Nephron (organoid): ENCODE measurements around the gene AGAP1.
A peak's percentile ranks its signal among the peaks of the same experiment; 100 is the strongest.

Source experiments
- H3K27ac Mint-ChIP-seq, 3 experiments: 2 replicates each; pipeline ENCODE4 v1.8.0; 2020; ENCODE audit warnings: mixed read lengths in 3 of 3, mild to moderate bottlenecking in 2 of 3, moderate library complexity in 1 of 3
- H3K27me3 Mint-ChIP-seq: 2 replicates; pipeline ENCODE4 v1.8.0; 2021; ENCODE audit warnings: low read depth, mild to moderate bottlenecking, moderate library complexity, mixed read lengths
- H3K36me3 Mint-ChIP-seq: 2 replicates; pipeline ENCODE4 v1.8.0; 2020; ENCODE audit warnings: low read depth, mixed read lengths
- H3K4me1 Mint-ChIP-seq: 2 replicates; pipeline ENCODE4 v1.8.0; 2020; ENCODE audit warnings: mixed read lengths
- H3K4me3 Mint-ChIP-seq, 3 experiments: 2 replicates each; pipeline ENCODE4 v1.8.0; 2020; ENCODE audit warnings: mild to moderate bottlenecking in 3 of 3, mixed read lengths in 3 of 3, moderate library complexity in 2 of 3
- H3K9me3 Mint-ChIP-seq: 2 replicates; pipeline ENCODE4 v1.8.0; 2020; ENCODE audit warnings: mixed read lengths
- CTCF ChIP-seq, 3 experiments: fragments of 200-600 bp; sonication (generic); IDR thresholded peaks; one replicate each; pipeline ENCODE4 v1.5.0; 2021; ENCODE audit warnings: antibody characterized with exemption in 3 of 3; ENCODE audit not compliant: unreplicated experiment in 3 of 3

AGAP1 gene

DNA sequence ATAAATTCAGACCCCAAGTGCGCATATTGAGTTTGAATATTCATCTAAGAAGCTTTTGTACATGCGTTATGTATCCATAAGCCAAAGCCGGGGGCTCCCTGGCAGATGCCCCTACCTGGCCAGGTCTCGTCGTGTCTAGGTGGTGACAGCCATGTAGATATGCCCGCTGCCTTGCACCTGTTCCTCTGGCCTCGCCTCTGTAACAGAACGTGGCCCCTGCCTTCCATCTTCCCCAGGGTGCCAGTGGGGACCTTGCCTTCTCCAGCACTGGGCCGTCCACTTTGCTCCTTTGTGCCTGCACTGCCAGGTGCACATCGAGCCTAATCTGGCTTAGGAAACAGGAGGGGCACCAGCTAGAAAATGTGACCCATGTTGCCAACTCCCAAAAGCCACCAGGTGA is 198.2 kb downstream of the AGAP1 start:
- Mint-ChIP-seq H3K9me3 (no peaks in the 10 kb centered on the region), H3K36me3 (no peaks in the 10 kb centered on the region), H3K4me3 (no peak overlapping the region), H3K4me1 (peaks cover 10% of the 10 kb centered on the region), H3K27ac (no peak overlapping the region), H3K27me3 (no peaks in the 10 kb centered on the region)
- TF ChIP-seq CTCF (IDR thresholded peaks at IDR 0.05; ENCODE audit: unreplicated experiment in 3 of 3): no peak

DNA sequence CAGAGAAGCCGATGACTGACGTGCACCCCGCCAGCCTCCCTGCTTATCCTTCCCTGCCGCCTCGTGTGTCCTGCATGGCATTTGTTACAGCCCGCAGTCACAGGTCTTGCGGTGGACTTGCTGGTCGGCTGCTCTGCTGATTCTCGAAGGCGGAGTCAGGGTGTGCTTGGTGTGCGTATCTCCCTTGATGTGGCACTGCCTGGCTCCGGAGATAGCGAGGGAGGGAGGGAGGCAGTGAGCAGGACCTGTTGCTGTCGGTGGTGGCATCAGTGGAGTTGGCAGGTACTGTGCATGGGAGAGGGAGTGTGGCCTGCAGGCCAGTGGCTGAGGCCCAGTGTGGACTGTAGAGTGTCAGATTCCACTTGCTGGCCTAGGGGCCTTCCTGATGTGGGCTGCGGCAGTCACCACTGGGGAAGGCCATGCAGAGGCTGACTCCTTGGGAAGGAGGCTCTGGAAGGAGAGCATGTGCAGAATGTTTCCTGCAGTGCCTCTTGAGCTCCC is 198.9 kb downstream of the AGAP1 start:
- Mint-ChIP-seq H3K27me3 (no peaks in the 10 kb centered on the region), H3K4me1 (peaks cover 10% of the 10 kb centered on the region), H3K36me3 (no peaks in the 10 kb centered on the region), H3K4me3 (no peak overlapping the region), H3K9me3 (peaks cover 1% of the 10 kb centered on the region), H3K27ac (no peak overlapping the region)
- TF ChIP-seq CTCF (IDR thresholded peaks at IDR 0.05; ENCODE audit: unreplicated experiment in 3 of 3): no peak

DNA sequence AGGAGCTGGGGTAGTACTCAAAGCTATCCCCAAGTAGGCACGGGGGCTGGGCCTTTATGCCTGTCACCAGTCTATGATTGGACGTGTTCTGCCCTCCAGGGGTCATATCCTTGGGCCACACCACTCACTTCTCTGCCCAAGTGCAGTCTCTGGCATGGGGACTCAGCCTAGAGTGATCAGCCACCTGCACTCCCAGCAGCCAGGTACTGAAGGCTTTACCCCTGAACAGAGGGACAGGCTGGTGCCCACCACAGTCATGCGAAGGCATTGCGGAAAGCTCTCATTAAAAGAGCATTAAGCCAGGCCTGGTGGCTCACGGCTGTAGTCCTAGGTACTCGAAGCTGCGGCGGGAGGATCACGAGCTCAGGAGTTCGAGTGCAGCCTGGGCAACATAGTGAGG is 199.4 kb downstream of the AGAP1 start:
- no peak for TF ChIP-seq CTCF (IDR thresholded peaks at IDR 0.05; ENCODE audit: unreplicated experiment in 3 of 3)
- Mint-ChIP-seq H3K4me1 (peaks cover 10% of the 10 kb centered on the region), H3K27ac (no peak overlapping the region)

GRCh38 chr2:235694721-235695601 is 201.1 kb downstream of the AGAP1 start:
- Mint-ChIP-seq H3K4me3 (no peak overlapping the region), H3K9me3 (peaks cover 3% of the 10 kb centered on the region), H3K36me3 (peaks cover 4% of the 10 kb centered on the region), H3K27ac (peak overlapping the region in 2 of 3 experiments; percentile 37 to 45), H3K27me3 (no peaks in the 10 kb centered on the region), H3K4me1 (peaks cover 10% of the 10 kb centered on the region)
- no peak for TF ChIP-seq CTCF (IDR thresholded peaks at IDR 0.05; ENCODE audit: unreplicated experiment in 3 of 3)

More for the DNA sequence above, 199.4 kb downstream of the AGAP1 start:
- H3K27me3 Mint-ChIP-seq: no peaks in the 10 kb centered on the region
- H3K4me3 Mint-ChIP-seq: no peak overlapping the region
- peaks cover 3% of the 10 kb centered on the region for H3K9me3 Mint-ChIP-seq
- no peaks in the 10 kb centered on the region for H3K36me3 Mint-ChIP-seq

DNA sequence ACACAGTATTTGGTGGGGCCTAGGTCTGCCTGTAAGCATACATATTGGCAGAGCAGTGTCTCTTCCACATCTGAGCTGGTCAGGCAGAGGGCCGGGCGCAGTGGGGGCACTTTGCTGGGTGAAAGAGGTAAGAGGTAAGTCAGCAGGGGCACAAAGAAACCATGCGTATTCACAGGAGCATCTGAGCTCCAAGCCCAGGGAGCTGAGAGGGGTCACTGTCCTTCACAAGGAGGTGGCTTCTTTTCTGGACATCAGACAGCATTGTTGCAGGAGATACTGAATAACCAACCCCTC is 201.7 kb downstream of the AGAP1 start:
- Mint-ChIP-seq H3K4me1 (peaks cover 10% of the 10 kb centered on the region), H3K36me3 (peaks cover 4% of the 10 kb centered on the region), H3K27ac (peak overlapping the region in 2 of 3 experiments; percentile 37 to 45), H3K9me3 (peaks cover 3% of the 10 kb centered on the region), H3K4me3 (no peak overlapping the region), H3K27me3 (no peaks in the 10 kb centered on the region)
- TF ChIP-seq CTCF (IDR thresholded peaks at IDR 0.05; ENCODE audit: unreplicated experiment in 3 of 3): no peak

DNA sequence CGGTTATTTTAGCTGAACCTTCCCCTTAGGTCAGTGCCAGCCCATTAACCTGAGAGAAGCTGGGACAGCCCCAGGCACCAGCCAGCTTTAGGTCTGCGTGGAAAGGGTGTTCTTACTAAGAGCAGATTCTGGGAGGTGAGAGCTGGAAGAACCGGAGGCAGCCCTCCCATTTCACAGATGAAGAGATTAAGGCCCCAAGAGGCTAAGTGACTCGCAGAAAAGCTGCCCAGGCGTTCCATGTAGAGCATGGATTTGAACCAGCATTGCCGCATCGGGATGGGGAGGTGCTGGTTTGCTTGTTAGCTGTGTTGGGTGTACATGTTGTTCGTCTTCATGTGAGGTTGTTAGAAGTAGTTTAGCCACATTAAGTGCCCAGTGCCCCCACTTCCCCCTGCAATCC is 203.2 kb downstream of the AGAP1 start:
- no peak for TF ChIP-seq CTCF (IDR thresholded peaks at IDR 0.05; ENCODE audit: unreplicated experiment in 3 of 3)
- H3K27ac Mint-ChIP-seq: no peak overlapping the region
- no peaks in the 10 kb centered on the region for H3K27me3 Mint-ChIP-seq
- H3K36me3 Mint-ChIP-seq: peaks cover 4% of the 10 kb centered on the region
- H3K4me3 Mint-ChIP-seq: no peak overlapping the region
- H3K9me3 Mint-ChIP-seq: peaks cover 3% of the 10 kb centered on the region
- H3K4me1 Mint-ChIP-seq: peaks cover 15% of the 10 kb centered on the region
